Loucy (cell line): ENCODE measurements around the gene KRTAP10-2.

ENCODE experiments used
- H2AFZ ChIP-seq: fragments of 200-600 bp; sonication (generic); 2 replicates; pipeline ENCODE4 v1.6.0; 2016; ENCODE audit warnings: antibody characterized with exemption, mild to moderate bottlenecking, low read length, moderate library complexity
- H3F3A ChIP-seq: fragments of 200-600 bp; 2 replicates; pipeline ENCODE4 v1.6.0; 2016; ENCODE audit warnings: antibody characterized with exemption, low read depth, mild to moderate bottlenecking
- H3K27me3 ChIP-seq: fragments of 200-600 bp; sonication (generic); 2 replicates; pipeline ENCODE4 v1.6.1; 2014; ENCODE audit warnings: low read length, mild to moderate bottlenecking; ENCODE audit not compliant: insufficient read depth, poor library complexity, severe bottlenecking
- H3K36me3 ChIP-seq: fragments of 200-600 bp; sonication (generic); 2 replicates; pipeline ENCODE4 v1.6.1; 2016; ENCODE audit warnings: low read length; ENCODE audit not compliant: insufficient read depth
- H3K4me1 ChIP-seq: fragments of 200-600 bp; sonication (generic); 2 replicates; pipeline ENCODE4 v1.5.1; 2014; ENCODE audit warnings: low read length, mild to moderate bottlenecking; ENCODE audit not compliant: insufficient read depth, poor library complexity, severe bottlenecking
- H3K4me2 ChIP-seq: fragments of 200-600 bp; sonication (generic); 2 replicates; pipeline ENCODE4 v1.6.0; 2014; ENCODE audit warnings: antibody characterized with exemption, low read length, low read depth, mild to moderate bottlenecking; ENCODE audit not compliant: poor library complexity, severe bottlenecking
- H3K4me3 ChIP-seq: fragments of 200-600 bp; sonication (generic); 2 replicates; pipeline ENCODE4 v1.5.1; 2014; ENCODE audit warnings: low read length, mild to moderate bottlenecking, mixed read lengths; ENCODE audit not compliant: poor library complexity, severe bottlenecking
- H3K79me2 ChIP-seq: fragments of 200-600 bp; sonication (generic); 2 replicates; pipeline ENCODE4 v1.6.1; 2014; ENCODE audit warnings: low read length; ENCODE audit not compliant: insufficient read depth
- H3K9ac ChIP-seq: fragments of 200-600 bp; sonication (generic); 2 replicates; pipeline ENCODE4 v1.6.0; 2014; ENCODE audit warnings: mild to moderate bottlenecking, low read depth, low read length, moderate library complexity; ENCODE audit not compliant: poor library complexity, severe bottlenecking
- H3K9me2 ChIP-seq: fragments of 200-600 bp; sonication (generic); replicated peaks from 2 replicates; pipeline ENCODE4 v1.6.1; 2016; ENCODE audit warnings: low read depth, low read length, mixed read lengths
- H3K9me3 ChIP-seq: fragments of 200-600 bp; sonication (generic); 2 replicates; pipeline ENCODE4 v1.6.1; 2014; ENCODE audit warnings: mild to moderate bottlenecking, antibody characterized with exemption, low read length, low read depth; ENCODE audit not compliant: insufficient read depth
- H4K20me1 ChIP-seq: fragments of 200-600 bp; sonication (generic); 2 replicates; pipeline ENCODE4 v1.6.0; 2014; ENCODE audit warnings: antibody characterized with exemption, low read length, mild to moderate bottlenecking; ENCODE audit not compliant: insufficient read depth, poor library complexity, severe bottlenecking
- CTCF ChIP-seq: fragments of 200-600 bp; sonication (generic); conservative IDR thresholded peaks from 2 replicates; pipeline ENCODE4 v1.5.1; 2014; ENCODE audit warnings: mild to moderate bottlenecking, antibody characterized with exemption, low read length
- EZH2phosphoT487 ChIP-seq: fragments of 200-600 bp; IDR thresholded peaks from 2 replicates; pipeline ENCODE4 v1.6.1; 2018; ENCODE audit warnings: antibody characterized with exemption, mild to moderate bottlenecking, moderate library complexity, borderline replicate concordance

Gene KRTAP10-2

GRCh38 chr21:44516828-44517174 lies 34.5 kb downstream of the KRTAP10-2 start:
- H3K4me2 ChIP-seq: no peak overlapping the region
- no peaks in the 10 kb centered on the region; the same call in 1 of the 2 replicates for H3K9me3 ChIP-seq
- no peak overlapping the region for H3K4me3 ChIP-seq

DNA sequence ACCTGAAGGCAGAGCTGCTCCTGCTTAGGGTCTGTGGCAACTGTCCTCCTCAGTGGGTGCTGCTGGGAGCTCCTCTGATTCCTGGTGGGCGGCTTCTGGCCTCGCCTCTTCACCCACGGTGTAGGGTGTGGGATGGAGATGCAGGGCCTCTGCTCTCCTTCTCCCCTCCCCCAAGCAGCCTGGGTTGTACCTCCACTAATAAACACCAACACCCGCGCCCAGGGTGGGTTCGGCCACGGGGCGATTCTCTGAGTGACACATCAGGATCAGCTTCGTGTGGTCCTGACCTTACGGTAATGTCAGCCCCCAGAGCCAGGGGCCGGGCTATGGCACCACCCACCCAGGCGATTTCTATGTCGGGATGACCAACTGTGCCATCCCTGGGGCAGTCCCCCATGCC lies 35.0 kb downstream of the KRTAP10-2 start:
- Histone ChIP-seq H2AFZ (no peak overlapping the region), H3K4me2 (no peak overlapping the region), H3K9me3 (no peaks in the 10 kb centered on the region; the same call in 1 of the 2 replicates), H3K79me2 (no peaks in the 10 kb centered on the region), H3K27me3 (no peaks in the 10 kb centered on the region), H4K20me1 (no peaks in the 10 kb centered on the region), H3K4me3 (no peak overlapping the region), H3K4me1 (no peaks in the 10 kb centered on the region), H3F3A (no peaks in the 10 kb centered on the region), H3K36me3 (no peaks in the 10 kb centered on the region), H3K9ac (no peak overlapping the region), H3K9me2 (no peaks in the 10 kb centered on the region)
- TF ChIP-seq EZH2phosphoT487 (no peak), CTCF (no peak)

More at GRCh38 chr21:44516828-44517174, 34.5 kb downstream of the KRTAP10-2 start:
- Histone ChIP-seq H3K9me2 (no peaks in the 10 kb centered on the region), H2AFZ (no peak overlapping the region), H3K9ac (no peak overlapping the region), H3K36me3 (no peaks in the 10 kb centered on the region), H4K20me1 (no peaks in the 10 kb centered on the region), H3K27me3 (no peaks in the 10 kb centered on the region), H3K79me2 (no peaks in the 10 kb centered on the region), H3F3A (no peaks in the 10 kb centered on the region), H3K4me1 (no peaks in the 10 kb centered on the region)
- no peak for TF ChIP-seq CTCF
- no peak for TF ChIP-seq EZH2phosphoT487

DNA sequence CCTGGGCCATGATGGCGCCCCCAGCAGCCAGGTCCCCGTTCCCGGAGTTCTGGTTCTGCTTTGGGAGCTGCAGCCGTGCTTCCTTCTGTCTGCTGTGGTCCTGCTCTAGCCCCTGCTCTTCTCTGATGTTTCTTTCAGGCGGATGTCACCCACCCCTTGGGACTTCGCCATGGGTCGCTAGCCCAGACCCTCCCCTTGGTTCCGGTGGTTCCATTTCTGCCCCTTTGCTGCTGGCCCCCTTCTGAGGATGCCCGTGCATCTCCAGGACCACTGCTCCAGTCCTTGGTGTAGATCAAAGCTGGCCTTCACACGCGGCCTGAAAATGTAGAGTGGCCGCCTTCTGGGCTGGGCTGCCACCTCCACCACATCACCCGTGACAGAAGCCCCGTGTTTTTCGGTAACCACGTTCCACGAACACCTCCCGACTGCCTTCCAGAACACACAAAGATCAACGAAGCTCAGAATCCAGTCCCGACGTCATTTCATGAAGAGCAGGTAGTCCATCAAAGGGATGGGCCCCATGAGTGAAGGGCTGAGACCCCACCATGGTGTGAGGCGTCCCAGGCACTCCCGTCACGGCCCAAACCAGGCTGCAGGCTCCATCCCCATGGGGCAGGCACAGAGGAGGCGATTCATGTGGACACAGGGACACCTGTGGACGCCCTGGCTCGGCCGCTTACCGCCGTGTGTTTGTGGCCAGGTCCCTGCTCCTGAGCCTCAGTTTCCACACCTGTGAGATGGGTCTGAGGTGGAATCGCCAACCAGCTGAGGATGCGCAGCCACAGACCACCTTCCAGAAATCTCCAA lies 35.7 kb downstream of the KRTAP10-2 start:
- Histone ChIP-seq H3K9me3 (no peaks in the 10 kb centered on the region; the same call in 1 of the 2 replicates), H3K27me3 (no peaks in the 10 kb centered on the region), H3K36me3 (no peaks in the 10 kb centered on the region), H3K9me2 (no peaks in the 10 kb centered on the region), H3K4me3 (no peak overlapping the region), H3F3A (no peaks in the 10 kb centered on the region), H3K9ac (no peak overlapping the region), H2AFZ (no peak overlapping the region), H3K4me2 (no peak overlapping the region), H3K79me2 (no peaks in the 10 kb centered on the region), H3K4me1 (no peaks in the 10 kb centered on the region), H4K20me1 (no peaks in the 10 kb centered on the region)
- TF ChIP-seq CTCF (no peak), EZH2phosphoT487 (no peak)
